HEK293T (cell line): ENCODE data around the gene HILPDA.

Source experiments
- CTCF ChIA-PET: fragments of 350-600 bp; formaldehyde crosslinking; extraction: SDS; loops from one replicate; lab custom pipeline; 2021; ENCODE audit warnings: antibody characterized with exemption, inconsistent platforms; lab: Yijun Ruan, JAX
- POLR2A ChIA-PET: fragments of 350-600 bp; formaldehyde crosslinking; extraction: SDS; loops from one replicate; lab custom pipeline; 2020; ENCODE audit warnings: antibody characterized with exemption, inconsistent platforms; lab: Yijun Ruan, JAX
- DNase-seq: peaks from one replicate; pipeline ENCODE4 v3.0.0; 2012; ENCODE audit warnings: mixed read lengths; ENCODE audit errors: extremely low spot score
- ARNT ChIP-seq: fragments of 450-650 bp; IDR thresholded peaks from 2 replicates; pipeline ENCODE4 v1.6.1; 2017; ENCODE audit warnings: mild to moderate bottlenecking
- BHLHE40 ChIP-seq: fragments of 450-650 bp; IDR thresholded peaks from 2 replicates; pipeline ENCODE4 v1.6.1; 2016; ENCODE audit warnings: mild to moderate bottlenecking, moderate library complexity, borderline replicate concordance
- CTBP1 ChIP-seq: fragments of 450-650 bp; IDR thresholded peaks from 2 replicates; pipeline ENCODE4 v1.6.1; 2016; ENCODE audit warnings: borderline replicate concordance
- ELF4 ChIP-seq: fragments of 450-650 bp; IDR thresholded peaks from 2 replicates; pipeline ENCODE4 v1.6.1; 2017; ENCODE audit warnings: antibody characterized with exemption
- FOXA1 ChIP-seq: fragments of 450-650 bp; IDR thresholded peaks from 2 replicates; pipeline ENCODE4 v1.6.1; 2016; ENCODE audit warnings: mild to moderate bottlenecking
- FOXK2 ChIP-seq: fragments of 450-650 bp; IDR thresholded peaks from 2 replicates; pipeline ENCODE4 v1.6.1; 2016; ENCODE audit warnings: mild to moderate bottlenecking
- FOXM1 ChIP-seq: fragments of 450-650 bp; IDR thresholded peaks from 2 replicates; pipeline ENCODE4 v1.6.1; 2017; ENCODE audit warnings: mild to moderate bottlenecking, borderline replicate concordance
- HDGF ChIP-seq: fragments of 450-650 bp; IDR thresholded peaks from 2 replicates; pipeline ENCODE4 v1.6.1; 2017; ENCODE audit warnings: antibody characterized with exemption, borderline replicate concordance
- L3MBTL2 ChIP-seq: fragments of 450-650 bp; conservative IDR thresholded peaks from 2 replicates; pipeline ENCODE4 v1.6.1; 2016; ENCODE audit warnings: mild to moderate bottlenecking
- LEF1 ChIP-seq: fragments of 450-650 bp; IDR thresholded peaks from 2 replicates; pipeline ENCODE4 v1.6.1; 2017; ENCODE audit warnings: mild to moderate bottlenecking, borderline replicate concordance
- NFRKB ChIP-seq: fragments of 450-650 bp; IDR thresholded peaks from 2 replicates; pipeline ENCODE4 v1.6.1; 2016; ENCODE audit warnings: mild to moderate bottlenecking, moderate library complexity
- SP1 ChIP-seq: fragments of 450-650 bp; IDR thresholded peaks from 2 replicates; pipeline ENCODE4 v1.6.1; 2017
- SUZ12 ChIP-seq: fragments of 450-650 bp; IDR thresholded peaks from 2 replicates; pipeline ENCODE4 v1.6.1; 2016; ENCODE audit warnings: mild to moderate bottlenecking
- TARDBP ChIP-seq: fragments of 450-650 bp; IDR thresholded peaks from 2 replicates; pipeline ENCODE4 v1.6.1; 2016
- ZNF384 ChIP-seq: fragments of 450-650 bp; IDR thresholded peaks from 2 replicates; pipeline ENCODE4 v1.6.1; 2016
- TF ChIP-seq, protein P1 (sequence below): fragments of 450-650 bp; IDR thresholded peaks from 2 replicates; pipeline ENCODE4 v1.6.1; 2016

Gene HILPDA

DNA sequence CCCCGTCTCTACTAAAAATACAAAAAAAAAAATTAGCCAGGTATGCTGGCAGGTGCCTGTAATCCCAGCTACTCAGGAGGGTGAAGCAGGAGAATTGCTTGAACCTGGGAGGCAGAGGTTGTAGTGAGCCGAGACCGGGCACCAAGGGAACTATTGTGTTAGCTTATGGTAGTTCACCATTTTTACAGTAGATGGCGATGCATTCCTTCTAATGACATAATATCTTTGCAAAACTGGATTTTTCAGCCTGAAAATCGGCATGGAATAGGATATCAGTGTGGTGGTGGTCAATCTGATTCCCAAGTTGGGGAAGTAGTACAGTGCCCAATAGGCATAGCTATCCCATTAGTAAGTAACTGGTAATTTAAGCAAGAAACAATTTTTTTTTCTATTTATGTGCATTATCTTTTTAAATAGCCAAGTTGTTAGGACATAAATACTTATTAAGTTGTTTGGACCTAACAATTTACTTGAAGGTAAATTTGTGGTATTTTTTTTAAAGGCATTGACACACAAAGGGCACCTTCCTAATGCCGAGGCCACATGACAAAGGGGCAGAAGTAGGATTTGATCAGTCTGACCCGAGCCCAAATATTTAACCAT lies 28.3 kb upstream of the HILPDA start:
- DNase-seq = peak; percentile 61
- TF ChIP-seq ZNF384 (no peak), SP1 (no peak), FOXK2 (no peak), FOXM1 (no peak), BHLHE40 (no peak), FOXA1 (no peak), LEF1 (no peak), ELF4 (no peak), ARNT (no peak), HDGF (no peak), TARDBP (no peak), CTBP1 (no peak), NFRKB (no peak), SUZ12 (no peak), L3MBTL2 (no peak)
- TF ChIP-seq, protein P1, sequence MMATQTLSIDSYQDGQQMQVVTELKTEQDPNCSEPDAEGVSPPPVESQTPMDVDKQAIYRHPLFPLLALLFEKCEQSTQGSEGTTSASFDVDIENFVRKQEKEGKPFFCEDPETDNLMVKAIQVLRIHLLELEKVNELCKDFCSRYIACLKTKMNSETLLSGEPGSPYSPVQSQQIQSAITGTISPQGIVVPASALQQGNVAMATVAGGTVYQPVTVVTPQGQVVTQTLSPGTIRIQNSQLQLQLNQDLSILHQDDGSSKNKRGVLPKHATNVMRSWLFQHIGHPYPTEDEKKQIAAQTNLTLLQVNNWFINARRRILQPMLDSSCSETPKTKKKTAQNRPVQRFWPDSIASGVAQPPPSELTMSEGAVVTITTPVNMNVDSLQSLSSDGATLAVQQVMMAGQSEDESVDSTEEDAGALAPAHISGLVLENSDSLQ = no peak
- ChIA-PET POLR2A (interaction anchor here (1.6 to 4.5 kb wide), 3 partner anchors 29 to 84 kb away, joined by 4 to 21 read pairs (median 13); partner anchors contain the start of genes HILPDA and RBM28), CTCF (interaction anchor here (0.6 to 9.7 kb wide), 22 partner anchors 8 to 453 kb away, joined by 3 to 117 read pairs (median 7); partner anchors contain the start of genes HILPDA, IMPDH1 and RBM28)

DNA sequence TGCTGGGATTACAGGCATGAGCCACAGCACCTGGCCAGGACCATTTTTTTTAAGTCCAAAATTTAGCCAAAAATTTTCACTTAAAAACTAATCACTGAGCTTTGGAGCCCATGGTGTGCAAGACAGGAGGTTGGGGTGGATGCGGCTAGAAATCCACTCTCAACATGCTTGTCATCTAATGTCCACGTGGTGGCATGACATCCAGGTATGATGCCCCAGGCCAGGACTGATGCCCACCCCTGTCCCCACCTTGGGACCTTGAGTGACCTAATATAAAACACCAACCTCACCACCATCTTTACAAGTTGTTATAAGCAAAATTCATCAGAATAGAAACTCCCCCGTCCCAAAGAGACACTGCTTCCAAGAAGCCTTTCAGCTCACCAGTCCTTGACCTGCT lies 25.5 kb upstream of the HILPDA start:
- ChIA-PET POLR2A (interaction anchor here (1.6 kb wide), 1 partner anchor 25 kb away, joined by 10 read pairs; the partner anchor contains the start of gene HILPDA), CTCF (interaction anchor here (9.7 kb wide), 1 partner anchor 30 kb away, joined by 117 read pairs; no protein-coding TSS in a partner anchor)
- no peak for DNase-seq
- TF ChIP-seq CTBP1 (no peak), FOXK2 (no peak), SUZ12 (no peak), HDGF (no peak), SP1 (no peak), LEF1 (no peak), ARNT (no peak), FOXA1 (no peak), L3MBTL2 (no peak), ZNF384 (no peak), FOXM1 (no peak), ELF4 (no peak), TARDBP (no peak), NFRKB (no peak), BHLHE40 (no peak)
- TF ChIP-seq, protein P1 = no peak

DNA sequence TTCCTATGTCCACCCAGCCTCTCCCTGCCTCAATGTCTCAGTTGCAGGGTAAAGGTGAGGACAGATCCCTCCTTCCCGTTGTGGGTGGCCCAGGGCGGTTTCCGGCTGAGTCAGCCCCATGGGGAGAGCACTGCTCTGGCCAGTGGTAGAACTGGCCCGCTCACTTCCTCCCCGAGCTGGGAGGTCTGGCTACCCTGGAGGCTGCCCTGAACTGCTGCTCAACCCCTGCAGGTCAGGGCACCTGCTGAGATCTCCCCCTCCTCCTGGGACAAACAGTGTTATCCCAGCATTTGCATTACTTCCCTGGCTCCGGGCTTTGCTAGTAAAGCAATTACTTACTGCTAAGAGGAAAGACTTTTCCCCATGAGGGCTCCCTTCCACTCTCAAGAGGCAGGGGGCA lies 24.5 kb upstream of the HILPDA start:
- CTCF ChIA-PET = interaction anchor here (1.0 to 9.7 kb wide), 3 partner anchors 29 to 733 kb away, joined by 3 to 117 read pairs (median 3); no protein-coding TSS in a partner anchor

DNA sequence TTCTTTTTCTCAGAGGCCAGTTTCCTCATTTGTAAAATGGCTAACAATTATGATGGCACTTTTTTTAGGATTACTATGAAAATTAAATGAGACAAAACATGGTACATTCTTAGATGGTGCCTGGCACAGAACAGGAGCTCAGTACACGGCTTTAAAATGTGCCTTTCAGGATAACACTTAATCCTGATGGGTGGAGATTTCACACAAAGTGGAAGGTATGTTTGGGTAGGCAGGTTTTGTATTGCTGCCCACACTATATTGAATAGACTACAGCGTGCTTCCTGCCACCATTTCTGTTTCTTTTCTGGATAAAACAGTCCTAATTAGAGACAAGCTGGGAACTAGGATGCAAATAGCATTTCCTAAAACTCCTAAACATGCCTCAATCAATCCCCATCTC lies 23.9 kb upstream of the HILPDA start:
- TF ChIP-seq NFRKB (no peak), ARNT (no peak), BHLHE40 (no peak), CTBP1 (no peak), FOXK2 (no peak), ELF4 (no peak), HDGF (no peak), LEF1 (no peak), ZNF384 (no peak)
- TF ChIP-seq, protein P1 = no peak
- no peak for DNase-seq
- POLR2A ChIA-PET = interaction anchor here (1.3 kb wide), 1 partner anchor 24 kb away, joined by 6 read pairs; the partner anchor contains the start of gene HILPDA
- CTCF ChIA-PET = interaction anchor here (1.0 to 9.7 kb wide), 3 partner anchors 29 to 732 kb away, joined by 3 to 117 read pairs (median 3); no protein-coding TSS in a partner anchor

More for the DNA sequence above, 24.5 kb upstream of the HILPDA start:
- no peak for DNase-seq
- no peak for TF ChIP-seq HDGF
- TF ChIP-seq ELF4 = no peak
- no peak for TF ChIP-seq NFRKB
- TF ChIP-seq FOXA1 = no peak
- no peak for TF ChIP-seq FOXM1
- TF ChIP-seq, protein P1 = no peak
- POLR2A ChIA-PET = interaction anchor here (1.3 kb wide), 1 partner anchor 24 kb away, joined by 6 read pairs; the partner anchor contains the start of gene HILPDA
